Measurements from ENCODE around the gene SLC11A2. TPM values are rescaled to one million over a fixed set of nuclear protein-coding genes. Genes with fewer than 3 reads are reported as not detected.

Gene SLC11A2
- total and polyA plus RNA-seq, 12 donors, result 10.7 to 31.3 (median 21.5) TPM

GRCh38 chr12:51033457-51034089 is 7.4 kb upstream of the SLC11A2 start:
- Histone ChIP-seq H3K27ac (no peak overlapping the region), H3K4me1 (peaks cover 0 to under 1% (median 0%) of the 10 kb centered on the region in 9 donors), H3K27me3 (no peaks in the 10 kb centered on the region), H3K4me3 (no peak overlapping the region), H3K9me3 (no peaks in the 10 kb centered on the region), H3K36me3 (no peaks in the 10 kb centered on the region)
- DNase-seq, result no peak
- intact Hi-C loops (cut with DNase I), result no loop called here
- ATAC-seq, result no peak
- 82 to 96% methylated on average over 4 of the region's 4 CpGs for WGBS, 2 donors
- no peak for TF ChIP-seq CTCF (IDR thresholded peaks at IDR 0.05)

- intact Hi-C loops (cut with DNase I), result no loop called here
- DNase-seq (no peak), ATAC-seq (no peak)
- no peaks in the 10 kb centered on the region for H3K36me3 ChIP-seq
- TF ChIP-seq CTCF (IDR thresholded peaks at IDR 0.05), result no peak
- no peaks in the 10 kb centered on the region for H3K27me3 ChIP-seq
- no peak overlapping the region for H3K4me3 ChIP-seq
- no peak overlapping the region for H3K27ac ChIP-seq
- no peaks in the 10 kb centered on the region for H3K9me3 ChIP-seq
- 76 to 81% methylated on average over 2 of the region's 2 CpGs for WGBS, 2 donors
- peaks cover 0 to 6% (median 0%) of the 10 kb centered on the region in 9 donors for H3K4me1 ChIP-seq
Observed at GRCh38 chr12:51033048-51033447, 6.9 kb upstream of the SLC11A2 start.

GRCh38 chr12:51028813-51029150 is 2.6 kb upstream of the SLC11A2 start:
- Histone ChIP-seq H3K27me3 (no peaks in the 10 kb centered on the region), H3K27ac (no peak overlapping the region), H3K9me3 (no peaks in the 10 kb centered on the region), H3K4me3 (no peak overlapping the region), H3K36me3 (no peaks in the 10 kb centered on the region), H3K4me1 (peaks cover 0 to 28% (median 12%) of the 10 kb centered on the region in 9 donors)
- DNase-seq, result no peak
- 74 to 76% methylated on average over 5 of the region's 5 CpGs for WGBS, 2 donors
- TF ChIP-seq CTCF (IDR thresholded peaks at IDR 0.05), result no peak
- intact Hi-C loops (cut with DNase I), result no loop called here
- no peak for ATAC-seq

- Histone ChIP-seq H3K27ac (no peak overlapping the region), H3K27me3 (no peaks in the 10 kb centered on the region), H3K36me3 (no peaks in the 10 kb centered on the region), H3K4me1 (peaks cover 0 to 33% (median 12%) of the 10 kb centered on the region in 9 donors), H3K4me3 (no peak overlapping the region), H3K9me3 (no peaks in the 10 kb centered on the region)
- DNase-seq, result no peak
- peak in 2 of 9 donors; percentile 17 to 42 for TF ChIP-seq CTCF (IDR thresholded peaks at IDR 0.05)
- intact Hi-C loops (cut with DNase I), result no loop called here
- WGBS, 2 donors, result 27% methylated on average over 9 of the region's 9 CpGs
- no peak for ATAC-seq
Observed at GRCh38 chr12:51028126-51028812, 2.1 kb upstream of the SLC11A2 start.
